MM.1S (cell line): ENCODE measurements around the gene NTRK3.

Experiments used
- CTCF ChIP-seq: fragments of 300-600 bp; sonication (generic); IDR thresholded peaks from 2 replicates; pipeline ENCODE4 v1.5.1; 2016; ENCODE audit warnings: antibody characterized with exemption, low read length, mixed read lengths
- EZH2 ChIP-seq: fragments of 300-600 bp; sonication (generic); optimal IDR thresholded peaks from 2 replicates; pipeline ENCODE3; 2017; ENCODE audit warnings: low read depth, mild to moderate bottlenecking, antibody characterized with exemption, low read length, mixed read lengths
- EZH2phosphoT487 ChIP-seq: fragments of 300-600 bp; sonication (generic); IDR thresholded peaks from 2 replicates; pipeline ENCODE4 v1.6.1; 2018; ENCODE audit warnings: antibody characterized with exemption, low read length

- TF ChIP-seq CTCF (no peak), EZH2 (no peak), EZH2phosphoT487 (no peak)
These were observed 252.1 kb downstream of the NTRK3 start for GRCh38 chr15:88004399-88004798.
